Astrocyte (in vitro differentiated cells and primary cell): ENCODE measurements around the gene SLC35G4.

ENCODE experiments used
- CTCF ChIP-seq: IDR thresholded peaks from 2 replicates; pipeline ENCODE4 v1.5.1; 2011; ENCODE audit warnings: low read depth, mild to moderate bottlenecking, inconsistent platforms, low read length, moderate library complexity; ENCODE audit not compliant: insufficient read depth
- EZH2 ChIP-seq: IDR thresholded peaks from 2 replicates; pipeline ENCODE4 v1.6.1; 2012; ENCODE audit warnings: mild to moderate bottlenecking, low read length, inconsistent platforms; ENCODE audit not compliant: insufficient read depth

GRCh38 chr18:11651899-11652298, 42.5 kb downstream of the SLC35G4 start:
- TF ChIP-seq CTCF (no peak), EZH2 (no peak)
